HEK293 (cell line): ENCODE results near the gene NTF4.
A peak's percentile ranks its signal among the peaks of the same experiment; 100 is the strongest.

Experiments used
- CTCF ChIA-PET: fragments of 350-600 bp; formaldehyde crosslinking; extraction: SDS; loops from one replicate; lab custom pipeline; 2021; ENCODE audit warnings: antibody characterized with exemption; lab: Yijun Ruan, JAX
- POLR2A ChIA-PET: fragments of 300-600 bp; formaldehyde crosslinking; extraction: SDS; loops from one replicate; lab custom pipeline; 2020; ENCODE audit warnings: antibody characterized with exemption, inconsistent platforms; lab: Yijun Ruan, JAX
- H3K27ac ChIP-seq: fragments of 200-500 bp; sonication (Bioruptor generic); 2 replicates; pipeline ENCODE4 v1.5.1; 2014; ENCODE audit warnings: low read depth, low read length, control low read depth, inconsistent platforms; ENCODE audit errors: extremely low read depth
- H3K36me3 ChIP-seq, 2 experiments: fragments of 200-500 bp in 1 of 2; sonication (Bioruptor generic) in 1 of 2; 1 replicate in 1 of 2; 2 replicates in 1 of 2; pipeline ENCODE4 v1.5.1; 2014 to 2017; ENCODE audit warnings: inconsistent platforms in 2 of 2, low read length in 2 of 2; ENCODE audit not compliant: control insufficient read depth in 2 of 2, insufficient read depth in 1 of 2
- H3K4me1 ChIP-seq: fragments of 200-500 bp; sonication (Bioruptor generic); 2 replicates; pipeline ENCODE4 v1.5.1; 2014; ENCODE audit warnings: mild to moderate bottlenecking, low read length, inconsistent platforms; ENCODE audit not compliant: control insufficient read depth, insufficient read depth
- H3K4me3 ChIP-seq: 2 replicates; pipeline ENCODE4 v1.5.1; 2011; ENCODE audit warnings: low read depth, mild to moderate bottlenecking, control low read depth, low read length, moderate library complexity
- H3K9me3 ChIP-seq: fragments of 200-500 bp; sonication (Bioruptor generic); 2 replicates; pipeline ENCODE4 v1.5.1; 2014; ENCODE audit warnings: low read depth, low read length, inconsistent platforms; ENCODE audit not compliant: control insufficient read depth, insufficient read depth
- BCL11B ChIP-seq: fragments of 450-650 bp; formaldehyde crosslinking; IDR thresholded peaks from 2 replicates; pipeline ENCODE4 v1.5.1; 2016; ENCODE audit warnings: low read depth, missing biosample characterization, missing genetic modification characterization
- GLIS2 ChIP-seq: fragments of 450-650 bp; formaldehyde crosslinking; IDR thresholded peaks from 2 replicates; pipeline ENCODE4 v1.5.1; 2016; ENCODE audit warnings: missing biosample characterization, missing genetic modification characterization
- HIC1 ChIP-seq: fragments of 450-650 bp; formaldehyde crosslinking; IDR thresholded peaks from 2 replicates; pipeline ENCODE4 v1.5.1; 2016; ENCODE audit warnings: missing biosample characterization, missing genetic modification characterization
- IKZF3 ChIP-seq: fragments of 450-650 bp; IDR thresholded peaks from 2 replicates; pipeline ENCODE4 v1.5.0; 2018; ENCODE audit warnings: missing biosample characterization, mild to moderate bottlenecking, missing genetic modification characterization, moderate library complexity
- KLF10 ChIP-seq: fragments of 450-650 bp; IDR thresholded peaks from 2 replicates; pipeline ENCODE4 v1.5.1; 2018; ENCODE audit warnings: missing biosample characterization, mild to moderate bottlenecking, missing genetic modification characterization
- MZF1 ChIP-seq: fragments of 450-650 bp; formaldehyde crosslinking; IDR thresholded peaks from 2 replicates; pipeline ENCODE4 v1.5.1; 2017; ENCODE audit warnings: missing biosample characterization, missing genetic modification characterization, borderline replicate concordance
- OSR2 ChIP-seq: fragments of 450-650 bp; formaldehyde crosslinking; IDR thresholded peaks from 2 replicates; pipeline ENCODE4 v1.5.1; 2016; ENCODE audit warnings: missing biosample characterization, missing genetic modification characterization
- SP2 ChIP-seq: fragments of 450-650 bp; formaldehyde crosslinking; IDR thresholded peaks from 2 replicates; pipeline ENCODE4 v1.5.1; 2016; ENCODE audit warnings: missing biosample characterization, missing genetic modification characterization
- ZBTB17 ChIP-seq: fragments of 450-650 bp; formaldehyde crosslinking; IDR thresholded peaks from 2 replicates; pipeline ENCODE4 v1.5.1; 2016; ENCODE audit warnings: missing biosample characterization, missing genetic modification characterization
- ZEB2 ChIP-seq: fragments of 450-650 bp; formaldehyde crosslinking; IDR thresholded peaks from 2 replicates; pipeline ENCODE4 v1.5.1; 2016; ENCODE audit warnings: missing biosample characterization, missing genetic modification characterization
- ZNF175 ChIP-seq: fragments of 450-650 bp; formaldehyde crosslinking; IDR thresholded peaks from 2 replicates; pipeline ENCODE4 v1.5.1; 2016; ENCODE audit warnings: missing biosample characterization, missing genetic modification characterization
- ZNF341 ChIP-seq: fragments of 450-650 bp; formaldehyde crosslinking; IDR thresholded peaks from 2 replicates; pipeline ENCODE4; 2016; ENCODE audit warnings: low read depth, missing biosample characterization, missing genetic modification characterization
- ZNF366 ChIP-seq: fragments of 450-650 bp; formaldehyde crosslinking; conservative IDR thresholded peaks from 2 replicates; pipeline ENCODE4 v1.5.1; 2016; ENCODE audit warnings: missing biosample characterization, missing genetic modification characterization
- ZNF394 ChIP-seq: fragments of 450-650 bp; formaldehyde crosslinking; IDR thresholded peaks from 2 replicates; pipeline ENCODE4 v1.5.1; 2016; ENCODE audit warnings: missing biosample characterization, missing genetic modification characterization, mild to moderate bottlenecking, moderate library complexity, borderline replicate concordance
- ZNF416 ChIP-seq: fragments of 450-650 bp; formaldehyde crosslinking; IDR thresholded peaks from 2 replicates; pipeline ENCODE4 v1.5.1; 2016; ENCODE audit warnings: missing biosample characterization, missing genetic modification characterization
- ZNF514 ChIP-seq: fragments of 450-650 bp; formaldehyde crosslinking; IDR thresholded peaks from 2 replicates; pipeline ENCODE4 v1.5.1; 2016; ENCODE audit warnings: missing biosample characterization, missing genetic modification characterization
- ZNF621 ChIP-seq: fragments of 450-650 bp; formaldehyde crosslinking; IDR thresholded peaks from 2 replicates; pipeline ENCODE4 v1.5.1; 2017; ENCODE audit warnings: missing biosample characterization, missing genetic modification characterization
- ZNF629 ChIP-seq: fragments of 450-650 bp; formaldehyde crosslinking; IDR thresholded peaks from 2 replicates; pipeline ENCODE4 v1.5.1; 2017; ENCODE audit warnings: missing biosample characterization, missing genetic modification characterization
- ZXDB ChIP-seq: fragments of 450-650 bp; formaldehyde crosslinking; IDR thresholded peaks from 2 replicates; pipeline ENCODE4 v1.5.1; 2016; ENCODE audit warnings: missing biosample characterization, missing genetic modification characterization
- TF ChIP-seq, protein P1 (sequence below): fragments of 450-650 bp; formaldehyde crosslinking; IDR thresholded peaks from 2 replicates; pipeline ENCODE4 v1.5.1; 2017; ENCODE audit warnings: missing biosample characterization, missing genetic modification characterization
- TF ChIP-seq, protein P2 (sequence below): fragments of 450-650 bp; formaldehyde crosslinking; IDR thresholded peaks from 2 replicates; pipeline ENCODE4 v1.5.1; 2016; ENCODE audit warnings: missing biosample characterization, missing genetic modification characterization
- TF ChIP-seq, protein P3 (sequence below): fragments of 450-650 bp; formaldehyde crosslinking; conservative IDR thresholded peaks from 2 replicates; pipeline ENCODE4 v1.5.1; 2016; ENCODE audit warnings: low read depth, missing biosample characterization, missing genetic modification characterization

Gene NTF4

GRCh38 chr19:49107625-49108459 lies 43.2 kb upstream of the NTF4 start:
- ChIA-PET POLR2A (interaction anchor here (0.6 kb wide), 1 partner anchor 20 kb away, joined by 9 read pairs; no protein-coding TSS in a partner anchor), CTCF (interaction anchor here (0.6 to 7.9 kb wide), 4 partner anchors 11 to 105 kb away, joined by 3 to 104 read pairs (median 4); no protein-coding TSS in a partner anchor)
- peaks cover 49 to 69% of the 10 kb centered on the region in 2 experiments for H3K36me3 ChIP-seq

GRCh38 chr19:49106648-49107135 lies 42.1 kb upstream of the NTF4 start:
- H3K9me3 ChIP-seq, result no peaks in the 10 kb centered on the region
- peaks cover 57 to 79% of the 10 kb centered on the region in 2 experiments for H3K36me3 ChIP-seq
- H3K4me1 ChIP-seq, result no peaks in the 10 kb centered on the region
- POLR2A ChIA-PET, result interaction anchor here (1.0 to 1.6 kb wide), 3 partner anchors 9 to 133 kb away, joined by 3 to 8 read pairs (median 5); no protein-coding TSS in a partner anchor
- H3K27ac ChIP-seq, result no peak overlapping the region; the same call in 1 of the 2 replicates
- CTCF ChIA-PET, result interaction anchor here (0.5 to 7.9 kb wide), 21 partner anchors 8 to 285 kb away, joined by 3 to 104 read pairs (median 4); partner anchors contain the start of genes KCNA7 and LIN7B
- peak; percentile 53; the same call in 1 of the 2 replicates for TF ChIP-seq ZEB2 (tag by site-specific recombination)
- TF ChIP-seq, protein P1, sequence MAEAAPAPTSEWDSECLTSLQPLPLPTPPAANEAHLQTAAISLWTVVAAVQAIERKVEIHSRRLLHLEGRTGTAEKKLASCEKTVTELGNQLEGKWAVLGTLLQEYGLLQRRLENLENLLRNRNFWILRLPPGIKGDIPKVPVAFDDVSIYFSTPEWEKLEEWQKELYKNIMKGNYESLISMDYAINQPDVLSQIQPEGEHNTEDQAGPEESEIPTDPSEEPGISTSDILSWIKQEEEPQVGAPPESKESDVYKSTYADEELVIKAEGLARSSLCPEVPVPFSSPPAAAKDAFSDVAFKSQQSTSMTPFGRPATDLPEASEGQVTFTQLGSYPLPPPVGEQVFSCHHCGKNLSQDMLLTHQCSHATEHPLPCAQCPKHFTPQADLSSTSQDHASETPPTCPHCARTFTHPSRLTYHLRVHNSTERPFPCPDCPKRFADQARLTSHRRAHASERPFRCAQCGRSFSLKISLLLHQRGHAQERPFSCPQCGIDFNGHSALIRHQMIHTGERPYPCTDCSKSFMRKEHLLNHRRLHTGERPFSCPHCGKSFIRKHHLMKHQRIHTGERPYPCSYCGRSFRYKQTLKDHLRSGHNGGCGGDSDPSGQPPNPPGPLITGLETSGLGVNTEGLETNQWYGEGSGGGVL (tag by site-specific recombination), result no peak
- no peak for TF ChIP-seq GLIS2 (tag by site-specific recombination)
- TF ChIP-seq, protein P2, sequence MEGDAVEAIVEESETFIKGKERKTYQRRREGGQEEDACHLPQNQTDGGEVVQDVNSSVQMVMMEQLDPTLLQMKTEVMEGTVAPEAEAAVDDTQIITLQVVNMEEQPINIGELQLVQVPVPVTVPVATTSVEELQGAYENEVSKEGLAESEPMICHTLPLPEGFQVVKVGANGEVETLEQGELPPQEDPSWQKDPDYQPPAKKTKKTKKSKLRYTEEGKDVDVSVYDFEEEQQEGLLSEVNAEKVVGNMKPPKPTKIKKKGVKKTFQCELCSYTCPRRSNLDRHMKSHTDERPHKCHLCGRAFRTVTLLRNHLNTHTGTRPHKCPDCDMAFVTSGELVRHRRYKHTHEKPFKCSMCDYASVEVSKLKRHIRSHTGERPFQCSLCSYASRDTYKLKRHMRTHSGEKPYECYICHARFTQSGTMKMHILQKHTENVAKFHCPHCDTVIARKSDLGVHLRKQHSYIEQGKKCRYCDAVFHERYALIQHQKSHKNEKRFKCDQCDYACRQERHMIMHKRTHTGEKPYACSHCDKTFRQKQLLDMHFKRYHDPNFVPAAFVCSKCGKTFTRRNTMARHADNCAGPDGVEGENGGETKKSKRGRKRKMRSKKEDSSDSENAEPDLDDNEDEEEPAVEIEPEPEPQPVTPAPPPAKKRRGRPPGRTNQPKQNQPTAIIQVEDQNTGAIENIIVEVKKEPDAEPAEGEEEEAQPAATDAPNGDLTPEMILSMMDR (tag by site-specific recombination), result peak; percentile 81
- TF ChIP-seq ZNF175 (tag by site-specific recombination), result no peak
- TF ChIP-seq MZF1, result no peak
- TF ChIP-seq ZXDB, result peak; percentile 15; the same call in 1 of the 2 replicates
- TF ChIP-seq, protein P3, sequence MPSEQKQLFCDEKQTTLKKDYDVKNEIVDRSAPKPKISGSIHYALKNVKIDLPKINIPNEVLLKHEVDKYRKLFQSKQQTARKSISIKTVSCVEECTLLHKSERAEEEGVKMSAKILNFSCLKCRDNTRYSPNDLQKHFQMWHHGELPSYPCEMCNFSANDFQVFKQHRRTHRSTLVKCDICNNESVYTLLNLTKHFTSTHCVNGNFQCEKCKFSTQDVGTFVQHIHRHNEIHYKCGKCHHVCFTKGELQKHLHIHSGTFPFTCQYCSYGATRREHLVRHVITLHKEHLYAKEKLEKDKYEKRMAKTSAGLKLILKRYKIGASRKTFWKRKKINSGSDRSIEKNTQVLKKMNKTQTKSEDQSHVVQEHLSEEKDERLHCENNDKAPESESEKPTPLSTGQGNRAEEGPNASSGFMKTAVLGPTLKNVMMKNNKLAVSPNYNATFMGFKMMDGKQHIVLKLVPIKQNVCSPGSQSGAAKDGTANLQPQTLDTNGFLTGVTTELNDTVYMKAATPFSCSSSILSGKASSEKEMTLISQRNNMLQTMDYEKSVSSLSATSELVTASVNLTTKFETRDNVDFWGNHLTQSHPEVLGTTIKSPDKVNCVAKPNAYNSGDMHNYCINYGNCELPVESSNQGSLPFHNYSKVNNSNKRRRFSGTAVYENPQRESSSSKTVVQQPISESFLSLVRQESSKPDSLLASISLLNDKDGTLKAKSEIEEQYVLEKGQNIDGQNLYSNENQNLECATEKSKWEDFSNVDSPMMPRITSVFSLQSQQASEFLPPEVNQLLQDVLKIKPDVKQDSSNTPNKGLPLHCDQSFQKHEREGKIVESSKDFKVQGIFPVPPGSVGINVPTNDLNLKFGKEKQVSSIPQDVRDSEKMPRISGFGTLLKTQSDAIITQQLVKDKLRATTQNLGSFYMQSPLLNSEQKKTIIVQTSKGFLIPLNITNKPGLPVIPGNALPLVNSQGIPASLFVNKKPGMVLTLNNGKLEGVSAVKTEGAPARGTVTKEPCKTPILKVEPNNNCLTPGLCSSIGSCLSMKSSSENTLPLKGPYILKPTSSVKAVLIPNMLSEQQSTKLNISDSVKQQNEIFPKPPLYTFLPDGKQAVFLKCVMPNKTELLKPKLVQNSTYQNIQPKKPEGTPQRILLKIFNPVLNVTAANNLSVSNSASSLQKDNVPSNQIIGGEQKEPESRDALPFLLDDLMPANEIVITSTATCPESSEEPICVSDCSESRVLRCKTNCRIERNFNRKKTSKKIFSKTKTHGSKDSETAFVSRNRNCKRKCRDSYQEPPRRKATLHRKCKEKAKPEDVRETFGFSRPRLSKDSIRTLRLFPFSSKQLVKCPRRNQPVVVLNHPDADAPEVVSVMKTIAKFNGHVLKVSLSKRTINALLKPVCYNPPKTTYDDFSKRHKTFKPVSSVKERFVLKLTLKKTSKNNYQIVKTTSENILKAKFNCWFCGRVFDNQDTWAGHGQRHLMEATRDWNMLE (tag by site-specific recombination), result no peak
- peak; percentile 56; the same call in 1 of the 2 replicates for TF ChIP-seq ZBTB17 (tag by site-specific recombination)
- peak; percentile 62 for TF ChIP-seq ZNF366
- 0 out of 2 replicates have a peak, but pooled peaks have one; percentile 16 for TF ChIP-seq ZNF629 (tag by site-specific recombination)
- no peak overlapping the region for H3K4me3 ChIP-seq

More at GRCh38 chr19:49107625-49108459, 43.2 kb upstream of the NTF4 start:
- Histone ChIP-seq H3K4me1 (no peaks in the 10 kb centered on the region), H3K4me3 (no peak overlapping the region), H3K27ac (no peak overlapping the region), H3K9me3 (no peaks in the 10 kb centered on the region)
- TF ChIP-seq ZNF514 (tag by site-specific recombination), result no peak
- TF ChIP-seq BCL11B (tag by site-specific recombination), result 0 out of 2 replicates have a peak, but pooled peaks have one; percentile 17
- no peak for TF ChIP-seq ZNF341
- TF ChIP-seq HIC1 (tag by site-specific recombination), result no peak
- no peak for TF ChIP-seq OSR2 (tag by site-specific recombination)
- no peak for TF ChIP-seq ZNF394
- peak; percentile 42; the same call in 1 of the 2 replicates for TF ChIP-seq IKZF3 (tag by site-specific recombination)
- no peak for TF ChIP-seq SP2 (tag by site-specific recombination)
- TF ChIP-seq KLF10, result no peak
- TF ChIP-seq ZNF621, result no peak
- no peak for TF ChIP-seq ZNF416 (tag by site-specific recombination)
